Endothelial cell of umbilical vein (primary cell): ENCODE measurements around the gene ARFRP1. TPM values are rescaled to one million over a fixed set of nuclear protein-coding genes. Genes with fewer than 3 reads are reported as not detected.

Experiments
- BruUV-seq: library from RNA; stranded (reverse); fragments of 400-500 nt; replicated peaks from 2 replicates; lab custom pipeline; 2021; lab: Mats Ljungman, UMichigan
- CTCF ChIA-PET: fragments of 300-600, 350-600 bp; sonication (Branson Sonifier 250); formaldehyde crosslinking; loops from one replicate; lab custom pipeline; 2021; ENCODE audit warnings: antibody characterized with exemption, inconsistent platforms; lab: Charles Lee
- POLR2A ChIA-PET: fragments of 300-600, 350-600 bp; sonication (Branson Sonifier 250); formaldehyde crosslinking; loops from one replicate; lab custom pipeline; 2021; ENCODE audit warnings: antibody characterized with exemption, inconsistent platforms; lab: Charles Lee
- DNase-seq: peaks from one replicate; pipeline ENCODE4 v3.0.0-alpha.2; 2011; ENCODE audit warnings: low read depth, low spot score
- FAIRE-seq: peaks from 2 replicates; lab custom pipeline; 2011; peaks lifted over from hg19 to GRCh38; lab: Jason Lieb, UNC
- H2AFZ ChIP-seq: 2 replicates; pipeline ENCODE4 v1.6.0; 2012; ENCODE audit warnings: low read depth, low read length, control low read depth, inconsistent platforms
- H3K27ac ChIP-seq: 2 replicates; pipeline ENCODE4 v1.5.1; 2011; ENCODE audit warnings: low read depth, mild to moderate bottlenecking, control low read depth, low read length, moderate library complexity; ENCODE audit not compliant: insufficient read depth
- H3K27me3 ChIP-seq, 2 experiments: 2 replicates each; pipeline versions ENCODE4 v1.6.0 to v1.6.1; 2011; ENCODE audit warnings: low read length in 2 of 2, mixed read lengths in 1 of 2; ENCODE audit not compliant: control insufficient read depth in 2 of 2, insufficient read depth in 2 of 2
- H3K36me3 ChIP-seq, 2 experiments: 2 replicates in 1 of 2; 3 replicates in 1 of 2; pipeline ENCODE4 v1.5.1; 2011; ENCODE audit warnings: low read length in 2 of 2, mild to moderate bottlenecking in 1 of 2, moderate library complexity in 1 of 2; ENCODE audit not compliant: control insufficient read depth in 2 of 2, insufficient read depth in 2 of 2; ENCODE audit errors: extremely low read depth in 1 of 2
- H3K4me1 ChIP-seq: 3 replicates; pipeline ENCODE4 v1.5.1; 2011; ENCODE audit warnings: mild to moderate bottlenecking, low read length; ENCODE audit not compliant: control insufficient read depth, insufficient read depth; ENCODE audit errors: extremely low read depth
- H3K4me2 ChIP-seq: 2 replicates; pipeline ENCODE4 v1.6.1; 2011; ENCODE audit warnings: low read length, control low read depth, mixed read lengths; ENCODE audit not compliant: insufficient read depth
- H3K4me3 ChIP-seq, 3 experiments: fragments of 200-600 bp in 1 of 3; sonication (generic), shearing (Covaris generic) in 1 of 3; replicated peaks in 1 of 3; 2 replicates each; pipeline ENCODE4 v1.5.1; 2011 to 2016; ENCODE audit warnings: control low read depth in 3 of 3, low read length in 3 of 3, mild to moderate bottlenecking in 2 of 3, inconsistent platforms in 1 of 3, low read depth in 1 of 3, moderate library complexity in 1 of 3; ENCODE audit not compliant: insufficient read depth in 1 of 3
- H3K79me2 ChIP-seq: 2 replicates; pipeline ENCODE4 v1.6.0; 2012; ENCODE audit warnings: low read length, inconsistent platforms; ENCODE audit not compliant: control insufficient read depth, insufficient read depth
- H3K9ac ChIP-seq: replicated peaks from 2 replicates; pipeline ENCODE3; 2011; ENCODE audit warnings: low read length, control low read depth; ENCODE audit not compliant: insufficient read depth; ENCODE audit errors: extremely low read depth
- H3K9me1 ChIP-seq: replicated peaks from 3 replicates; pipeline ENCODE4 v1.6.0; 2011; ENCODE audit warnings: mild to moderate bottlenecking, low read length; ENCODE audit not compliant: control insufficient read depth, insufficient read depth; ENCODE audit errors: extremely low read depth
- H3K9me3 ChIP-seq: replicated peaks from 2 replicates; pipeline ENCODE4 v1.5.1; 2012; ENCODE audit warnings: low read length, inconsistent platforms; ENCODE audit not compliant: control insufficient read depth, insufficient read depth
- H4K20me1 ChIP-seq: replicated peaks from 2 replicates; pipeline ENCODE3; 2011; ENCODE audit warnings: mild to moderate bottlenecking, low read length; ENCODE audit not compliant: control insufficient read depth, insufficient read depth; ENCODE audit errors: extremely low read depth
- EZH2 ChIP-seq: IDR thresholded peaks from 2 replicates; pipeline ENCODE4 v1.6.1; 2012; ENCODE audit warnings: borderline replicate concordance, low read depth, mild to moderate bottlenecking, moderate library complexity, low read length, inconsistent platforms; ENCODE audit not compliant: severe bottlenecking
- FOS ChIP-seq: IDR thresholded peaks from 2 replicates; pipeline ENCODE4 v1.6.1; 2011; ENCODE audit warnings: mild to moderate bottlenecking, low read length, moderate library complexity, borderline replicate concordance; ENCODE audit not compliant: insufficient read depth
- GATA2 ChIP-seq: IDR thresholded peaks from 2 replicates; pipeline ENCODE4 v1.7.0; 2011; ENCODE audit warnings: low read depth, mild to moderate bottlenecking, moderate library complexity, mixed read lengths, low read length; ENCODE audit not compliant: insufficient read length, insufficient read depth
- JUN ChIP-seq: IDR thresholded peaks from 2 replicates; pipeline ENCODE4 v1.6.1; 2011; ENCODE audit warnings: borderline replicate concordance, low read depth; ENCODE audit not compliant: insufficient read length, insufficient read depth
- MAX ChIP-seq: IDR thresholded peaks from 2 replicates; pipeline ENCODE4 v1.6.1; 2011; ENCODE audit not compliant: insufficient read depth, insufficient read length
- MYC ChIP-seq: IDR thresholded peaks from one replicate; pipeline ENCODE4 v1.6.1; 2011; ENCODE audit warnings: mild to moderate bottlenecking, low read depth, low read length
- POLR2A ChIP-seq: IDR thresholded peaks from 2 replicates; pipeline ENCODE4 v1.6.1; 2012; ENCODE audit warnings: low read depth, mild to moderate bottlenecking, control low read depth, low read length
- POLR2AphosphoS5 ChIP-seq: IDR thresholded peaks from 2 replicates; pipeline ENCODE4 v1.6.1; 2012; ENCODE audit warnings: low read depth, mild to moderate bottlenecking, control low read depth, low read length, moderate library complexity; ENCODE audit not compliant: insufficient read depth
- dilution Hi-C: fragments of 300-500 bp; cut with MboI; formaldehyde crosslinking; loops from one replicate; pipeline ENCODE4 v1.15.0; 2019; ENCODE audit warnings: low sequenced_read_pairs; ENCODE audit not compliant: extremely low pct_ligation_motif_present
- intact Hi-C: fragments of 100-400 bp; cut with micrococcal nuclease; formaldehyde crosslinking; loops from one replicate; pipeline ENCODE4 v1.10.0; 2022
- polyA plus RNA-seq, 4 experiments: library from polyadenylated mRNA; depleted of rRNA in 3 of 4; stranded (reverse) in 3 of 4; unstranded in 1 of 4; fragments of >200 nt; gene quantifications; 2 replicates each; pipeline versions ENCODE4 v1.2.1 to v1.2.3, GENCODE V29; 2011 to 2012; ENCODE audit warnings: missing spikeins in 1 of 4
- total RNA-seq: library from RNA; stranded (reverse); gene quantifications from 2 replicates; pipeline ENCODE4 v1.2.3, GENCODE V29; 2021
- TF ChIP-seq, protein P1 (sequence below), 2 donors: IDR thresholded peaks; 1 replicate in 1 of 2; 2 replicates in 1 of 2; pipeline ENCODE4 v1.5.1; 2011; ENCODE audit warnings: low read length in 2 of 2, mild to moderate bottlenecking in 2 of 2, moderate library complexity in 2 of 2, control low read depth in 1 of 2, inconsistent platforms in 1 of 2, low read depth in 1 of 2; ENCODE audit not compliant: insufficient read depth in 1 of 2; ENCODE audit errors: extremely low read depth in 1 of 2

Gene ARFRP1
- total and polyA plus RNA-seq, 2 donors (not counting 3 experiments of a cell fraction or from before 2014, with no cell fraction given) = 48.7 to 51.6 TPM

- Histone ChIP-seq H3K4me1 (peaks cover 14% of the 10 kb centered on the region), H3K4me2 (peak overlapping the region; percentile 64), H3K27me3 (no peaks in the 10 kb centered on the region), H3K9ac (no peak overlapping the region), H2AFZ (no peak overlapping the region), H3K4me3 (peak overlapping the region in 2 of 3 experiments; percentile 62 to 77), H3K9me3 (no peaks in the 10 kb centered on the region), H3K36me3 (peaks cover 13 to 28% of the 10 kb centered on the region in 2 experiments), H3K9me1 (no peaks in the 10 kb centered on the region), H3K79me2 (peaks cover 74% of the 10 kb centered on the region), H4K20me1 (no peaks in the 10 kb centered on the region), H3K27ac (no peak overlapping the region)
- dilution Hi-C loops = no loop called here
- ChIA-PET CTCF (interaction anchor here (1.9 to 2.8 kb wide), 3 partner anchors 10 to 51 kb away, joined by 4 to 8 read pairs (median 7); partner anchors contain the start of gene RTEL1), POLR2A (no interaction called here)
- intact Hi-C loops = loop anchor here (5.0 kb wide), 2 partner anchors 82 to 248 kb away; partner anchors contain the start of genes GMEB2 and UCKL1
- DNase-seq (no peak), FAIRE-seq (no peak)
- TF ChIP-seq MYC (no peak), GATA2 (no peak), POLR2AphosphoS5 (no peak), EZH2 (no peak), MAX (no peak), JUN (no peak), POLR2A (no peak), FOS (no peak)
- TF ChIP-seq, protein P1, sequence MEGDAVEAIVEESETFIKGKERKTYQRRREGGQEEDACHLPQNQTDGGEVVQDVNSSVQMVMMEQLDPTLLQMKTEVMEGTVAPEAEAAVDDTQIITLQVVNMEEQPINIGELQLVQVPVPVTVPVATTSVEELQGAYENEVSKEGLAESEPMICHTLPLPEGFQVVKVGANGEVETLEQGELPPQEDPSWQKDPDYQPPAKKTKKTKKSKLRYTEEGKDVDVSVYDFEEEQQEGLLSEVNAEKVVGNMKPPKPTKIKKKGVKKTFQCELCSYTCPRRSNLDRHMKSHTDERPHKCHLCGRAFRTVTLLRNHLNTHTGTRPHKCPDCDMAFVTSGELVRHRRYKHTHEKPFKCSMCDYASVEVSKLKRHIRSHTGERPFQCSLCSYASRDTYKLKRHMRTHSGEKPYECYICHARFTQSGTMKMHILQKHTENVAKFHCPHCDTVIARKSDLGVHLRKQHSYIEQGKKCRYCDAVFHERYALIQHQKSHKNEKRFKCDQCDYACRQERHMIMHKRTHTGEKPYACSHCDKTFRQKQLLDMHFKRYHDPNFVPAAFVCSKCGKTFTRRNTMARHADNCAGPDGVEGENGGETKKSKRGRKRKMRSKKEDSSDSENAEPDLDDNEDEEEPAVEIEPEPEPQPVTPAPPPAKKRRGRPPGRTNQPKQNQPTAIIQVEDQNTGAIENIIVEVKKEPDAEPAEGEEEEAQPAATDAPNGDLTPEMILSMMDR (IDR thresholded peaks at IDR 0.05; ENCODE audit: extremely low read depth in 1 of 2, insufficient read depth in 1 of 2, low read depth in 1 of 2, low read length in 2 of 2) = no peak
- BruUV-seq = no TSS peak
Observed at GRCh38 chr20:63709149-63709527, 1.4 kb upstream of the ARFRP1 start.
